HCT116 (cell line): Measurements from ENCODE around the gene TNFRSF18. TPM values are rescaled to one million over a fixed set of nuclear protein-coding genes. Genes with fewer than 3 reads are reported as not detected.

ENCODE experiments used
- ATAC-seq: fragments of 200-7000 bp; cut with Tn5 transposase; 2 replicates; pipeline ENCODE4 v1.9.1; 2020; ENCODE audit warnings: mild to moderate bottlenecking, moderate library complexity
- BruUV-seq: library from RNA; stranded (reverse); fragments of 400-500 nt; replicated peaks from 2 replicates; lab custom pipeline; 2021; lab: Mats Ljungman, UMichigan
- CTCF ChIA-PET: fragments of 300-600 bp; sonication (Branson Sonifier 250); formaldehyde crosslinking; loops from one replicate; lab custom pipeline; 2021; ENCODE audit warnings: antibody characterized with exemption; lab: Charles Lee
- POLR2A ChIA-PET: fragments of 300-600, 350-600 bp; sonication (Branson Sonifier 250); formaldehyde crosslinking; loops from one replicate; lab custom pipeline; 2021; ENCODE audit warnings: antibody characterized with exemption; lab: Charles Lee
- RAD21 ChIA-PET, 2 experiments: fragments of 300-600 bp; sonication (Branson Sonifier 250); formaldehyde crosslinking; loops; one replicate each; lab custom pipeline; 2023; ENCODE audit warnings: low total read pairs in 2 of 2; ENCODE audit not compliant: uncharacterized antibody in 2 of 2, unreplicated experiment in 2 of 2, low non-redundant PET in 1 of 2; lab: Charles Lee
- DNase-seq: peaks from one replicate; pipeline ENCODE4 v3.0.0-alpha.2; 2010; ENCODE audit warnings: low read depth, low spot score
- H2AFZ ChIP-seq: fragments of 200-600 bp; shearing (Covaris generic), sonication (generic); 2 replicates; pipeline ENCODE4 v1.6.1; 2017; ENCODE audit warnings: low read depth, mixed run types, mixed read lengths, antibody characterized with exemption, low read length; ENCODE audit not compliant: poor library complexity, severe bottlenecking
- H3K27ac ChIP-seq: 2 replicates; pipeline ENCODE4 v1.5.1; 2012; ENCODE audit warnings: low read depth, low read length
- H3K27me3 ChIP-seq: fragments of 200-600 bp; sonication (generic); 2 replicates; pipeline ENCODE4 v1.6.1; 2016; ENCODE audit warnings: mixed run types, low read length, mixed read lengths; ENCODE audit not compliant: insufficient read depth
- H3K36me3 ChIP-seq, 2 experiments: fragments of 200-500 bp in 1 of 2; fragments of 200-600 bp in 1 of 2; sonication (Bioruptor generic) in 1 of 2; sonication (generic) in 1 of 2; 2 replicates each; pipeline versions ENCODE4 v1.5.1 to v1.6.1; 2014 to 2016; ENCODE audit warnings: low read length in 2 of 2, inconsistent platforms in 1 of 2, mixed read lengths in 1 of 2, mixed run types in 1 of 2; ENCODE audit not compliant: insufficient read depth in 2 of 2, control insufficient read depth in 1 of 2
- H3K4me1 ChIP-seq, 2 experiments: fragments of 200-600 bp in 1 of 2; sonication (generic) in 1 of 2; 2 replicates each; pipeline versions ENCODE4 v1.5.1 to v1.6.1; 2012 to 2017; ENCODE audit warnings: low read length in 2 of 2, inconsistent platforms in 1 of 2, mild to moderate bottlenecking in 1 of 2, mixed read lengths in 1 of 2, mixed run types in 1 of 2, moderate library complexity in 1 of 2; ENCODE audit not compliant: insufficient read depth in 2 of 2, control insufficient read depth in 1 of 2
- H3K4me2 ChIP-seq: fragments of 200-600 bp; sonication (generic); 2 replicates; pipeline ENCODE4 v1.6.1; 2017; ENCODE audit warnings: mixed run types, low read length, mixed read lengths
- H3K4me3 ChIP-seq, 2 experiments: fragments of 200-600 bp in 1 of 2; sonication (generic) in 1 of 2; replicated peaks in 1 of 2; 2 replicates each; pipeline ENCODE4 v1.5.1; 2011 to 2016; ENCODE audit warnings: low read length in 2 of 2, control low read depth in 1 of 2, low read depth in 1 of 2, mild to moderate bottlenecking in 1 of 2, mixed read lengths in 1 of 2, mixed run types in 1 of 2
- H3K79me2 ChIP-seq: fragments of 200-600 bp; sonication (generic); 2 replicates; pipeline ENCODE4 v1.6.1; 2017; ENCODE audit warnings: mild to moderate bottlenecking, mixed run types, low read length, moderate library complexity, mixed read lengths; ENCODE audit not compliant: insufficient read depth
- H3K9ac ChIP-seq: fragments of 200-600 bp; sonication (generic); 2 replicates; pipeline ENCODE4 v1.6.1; 2016; ENCODE audit warnings: low read length, mixed read lengths
- H3K9me2 ChIP-seq: fragments of 200-600 bp; sonication (generic), shearing (Covaris generic); 2 replicates; pipeline ENCODE4 v1.6.1; 2017; ENCODE audit warnings: mixed run types, mild to moderate bottlenecking, moderate library complexity; ENCODE audit not compliant: insufficient read depth
- H3K9me3 ChIP-seq, 2 experiments: fragments of 200-500 bp in 1 of 2; fragments of 200-600 bp in 1 of 2; sonication (Bioruptor generic) in 1 of 2; sonication (generic) in 1 of 2; 2 replicates each; pipeline ENCODE4 v1.6.1; 2014 to 2017; ENCODE audit warnings: low read length in 2 of 2, mixed read lengths in 2 of 2, inconsistent platforms in 1 of 2, low read depth in 1 of 2, mild to moderate bottlenecking in 1 of 2, mixed run types in 1 of 2, moderate library complexity in 1 of 2; ENCODE audit not compliant: control insufficient read depth in 1 of 2, insufficient read depth in 1 of 2
- H4K20me1 ChIP-seq: fragments of 200-600 bp; sonication (generic), shearing (Covaris generic); 2 replicates; pipeline ENCODE4 v1.6.1; 2017; ENCODE audit warnings: mixed run types, mild to moderate bottlenecking, moderate library complexity; ENCODE audit not compliant: insufficient read depth
- CBX3 ChIP-seq: IDR thresholded peaks from 2 replicates; pipeline ENCODE4 v1.6.1; 2012; ENCODE audit warnings: low read depth
- CEBPB ChIP-seq: IDR thresholded peaks from 2 replicates; pipeline ENCODE4 v1.6.1; 2012; ENCODE audit warnings: low read depth
- ELF1 ChIP-seq: IDR thresholded peaks from 2 replicates; pipeline ENCODE4 v1.6.1; 2012; ENCODE audit warnings: low read depth, borderline replicate concordance
- EZH2 ChIP-seq: fragments of 200-600 bp; sonication (generic); IDR thresholded peaks from 2 replicates; pipeline ENCODE4 v1.6.1; 2017; ENCODE audit warnings: antibody characterized with exemption, mixed run types
- EZH2phosphoT487 ChIP-seq: fragments of 200-600 bp; IDR thresholded peaks from 2 replicates; pipeline ENCODE4 v1.6.1; 2018; ENCODE audit warnings: antibody characterized with exemption, borderline replicate concordance
- FOSL1 ChIP-seq: IDR thresholded peaks from 2 replicates; pipeline ENCODE4 v1.6.1; 2012; ENCODE audit warnings: low read depth
- JUND ChIP-seq: IDR thresholded peaks from 2 replicates; pipeline ENCODE4 v1.6.1; 2012
- POLR2A ChIP-seq: IDR thresholded peaks from 2 replicates; pipeline ENCODE4 v1.7.0; 2011; ENCODE audit warnings: borderline replicate concordance; ENCODE audit not compliant: insufficient read depth, insufficient read length; ENCODE audit errors: extremely low read depth
- RAD21 ChIP-seq: IDR thresholded peaks from 2 replicates; pipeline ENCODE4 v1.6.1; 2012; ENCODE audit warnings: low read depth, mild to moderate bottlenecking
- REST ChIP-seq: IDR thresholded peaks from 2 replicates; pipeline ENCODE4 v1.6.1; 2012; ENCODE audit warnings: low read depth
- SRF ChIP-seq: IDR thresholded peaks from 2 replicates; pipeline ENCODE4 v1.6.1; 2012; ENCODE audit warnings: low read depth
- TCF7L2 ChIP-seq: IDR thresholded peaks from 2 replicates; pipeline ENCODE4 v1.7.0; 2011; ENCODE audit warnings: borderline replicate concordance, inconsistent platforms; ENCODE audit not compliant: insufficient read depth, insufficient read length; ENCODE audit errors: extremely low read depth
- YY1 ChIP-seq: IDR thresholded peaks from 2 replicates; pipeline ENCODE4 v1.6.1; 2011; ENCODE audit warnings: low read length, low read depth, moderate library complexity, mild to moderate bottlenecking; ENCODE audit not compliant: insufficient replicate concordance; ENCODE audit errors: extremely low read depth
- ZBTB33 ChIP-seq: IDR thresholded peaks from 2 replicates; pipeline ENCODE4 v1.6.1; 2011; ENCODE audit warnings: mild to moderate bottlenecking, low read length, moderate library complexity; ENCODE audit not compliant: insufficient replicate concordance; ENCODE audit errors: extremely low read depth
- ZFX ChIP-seq: fragments of 450-650 bp; IDR thresholded peaks from 2 replicates; pipeline ENCODE4 v1.6.1; 2017
- ZNF274 ChIP-seq: fragments of 200-500 bp; sonication (Bioruptor generic); IDR thresholded peaks from 2 replicates; pipeline ENCODE4 v1.6.1; 2014; ENCODE audit warnings: mild to moderate bottlenecking, low read depth, low read length, inconsistent platforms
- intact Hi-C: fragments of 100-400 bp; cut with micrococcal nuclease; formaldehyde crosslinking; loops from 2 replicates; pipeline ENCODE4 v1.10.0; 2022
- total RNA-seq: library from RNA; stranded (reverse); gene quantifications from one replicate; pipeline ENCODE4 v1.2.1, GENCODE V29; 2021; ENCODE audit not compliant: unreplicated experiment

TNFRSF18 gene
- total RNA-seq, 1 experiment from 2014 or later, result 56.2 TPM

GRCh38 chr1:1245817-1246576 is 39.6 kb upstream of the TNFRSF18 start (continued):
- TF ChIP-seq REST, result no peak

- H3K9ac ChIP-seq, result no peak overlapping the region
- ATAC-seq (no peak), DNase-seq (no peak)
- H3K27ac ChIP-seq, result no peak overlapping the region; the same call in 1 of the 2 replicates
- H3K4me1 ChIP-seq, result peaks cover 0 to 9% of the 10 kb centered on the region in 2 experiments; a peak in 1 of 4 replicates
- H3K4me3 ChIP-seq, result no peak overlapping the region
- H3K4me2 ChIP-seq, result no peak overlapping the region
- CTCF ChIA-PET, result no interaction called here
- H2AFZ ChIP-seq, result no peak overlapping the region
- POLR2A ChIA-PET, result no interaction called here
- no peaks in the 10 kb centered on the region for H3K27me3 ChIP-seq
- H3K36me3 ChIP-seq, result no peaks in the 10 kb centered on the region
- RAD21 ChIA-PET, result no interaction called here
- intact Hi-C loops, result no loop called here
- no peaks in the 10 kb centered on the region for H3K9me2 ChIP-seq
- H3K79me2 ChIP-seq, result no peaks in the 10 kb centered on the region
- no peaks in the 10 kb centered on the region for H3K9me3 ChIP-seq
- BruUV-seq, result no TSS peak
- no peaks in the 10 kb centered on the region for H4K20me1 ChIP-seq
- TF ChIP-seq SRF (no peak), POLR2A (no peak), TCF7L2 (no peak), RAD21 (no peak), ELF1 (no peak), FOSL1 (no peak), ZFX (no peak), EZH2phosphoT487 (no peak), YY1 (no peak), CBX3 (no peak), CEBPB (no peak), ZNF274 (no peak), ZBTB33 (no peak), JUND (no peak), EZH2 (no peak)
Measured at GRCh38 chr1:1245178-1245816, 38.9 kb upstream of the TNFRSF18 start.
